ENCODE measurements around the gene APBB1IP.

DNA sequence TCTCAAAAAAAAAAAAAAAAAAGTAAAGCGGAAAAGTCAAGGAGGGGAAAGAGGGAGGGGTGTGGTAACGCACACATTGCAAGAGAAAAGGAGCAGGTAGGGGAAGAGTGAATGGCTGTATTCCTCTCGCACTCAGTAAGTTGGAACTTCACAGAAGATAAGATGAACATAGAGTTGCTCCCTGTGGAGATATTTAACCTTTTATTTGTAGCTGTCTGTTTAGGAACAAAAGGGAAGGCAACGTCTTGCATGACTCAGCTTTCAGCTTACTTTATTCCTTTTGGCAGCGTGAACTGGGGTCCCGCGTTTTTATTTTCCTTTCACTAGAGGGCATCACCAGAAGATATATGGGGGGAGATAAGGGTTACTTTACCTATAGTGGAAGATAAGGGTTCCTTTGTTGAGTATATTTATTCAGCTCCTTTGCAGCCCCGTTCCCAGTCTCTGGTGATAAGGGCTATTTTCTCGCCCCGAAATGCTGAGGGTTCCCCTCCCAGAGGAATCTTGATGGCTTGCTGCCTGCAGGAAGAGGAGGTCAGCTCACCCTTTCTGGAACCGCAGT lies 78.5 kb downstream of the APBB1IP start:
- TF ChIP-seq, protein P1, sequence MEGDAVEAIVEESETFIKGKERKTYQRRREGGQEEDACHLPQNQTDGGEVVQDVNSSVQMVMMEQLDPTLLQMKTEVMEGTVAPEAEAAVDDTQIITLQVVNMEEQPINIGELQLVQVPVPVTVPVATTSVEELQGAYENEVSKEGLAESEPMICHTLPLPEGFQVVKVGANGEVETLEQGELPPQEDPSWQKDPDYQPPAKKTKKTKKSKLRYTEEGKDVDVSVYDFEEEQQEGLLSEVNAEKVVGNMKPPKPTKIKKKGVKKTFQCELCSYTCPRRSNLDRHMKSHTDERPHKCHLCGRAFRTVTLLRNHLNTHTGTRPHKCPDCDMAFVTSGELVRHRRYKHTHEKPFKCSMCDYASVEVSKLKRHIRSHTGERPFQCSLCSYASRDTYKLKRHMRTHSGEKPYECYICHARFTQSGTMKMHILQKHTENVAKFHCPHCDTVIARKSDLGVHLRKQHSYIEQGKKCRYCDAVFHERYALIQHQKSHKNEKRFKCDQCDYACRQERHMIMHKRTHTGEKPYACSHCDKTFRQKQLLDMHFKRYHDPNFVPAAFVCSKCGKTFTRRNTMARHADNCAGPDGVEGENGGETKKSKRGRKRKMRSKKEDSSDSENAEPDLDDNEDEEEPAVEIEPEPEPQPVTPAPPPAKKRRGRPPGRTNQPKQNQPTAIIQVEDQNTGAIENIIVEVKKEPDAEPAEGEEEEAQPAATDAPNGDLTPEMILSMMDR (IDR thresholded peaks at IDR 0.05), result no peak
- no peak for TF ChIP-seq POLR2A (IDR thresholded peaks at IDR 0.05)

Data from lower leg skin (tissue), 3 donors.